HG03460 (cell line): ENCODE results near the gene ABCC9.

Experiments
- ATAC-seq: cut with Tn5 transposase; IDR thresholded peaks from one replicate; pipeline ENCODE4 v1.9.1; 2021; ENCODE audit not compliant: unreplicated experiment

The ABCC9 gene

DNA sequence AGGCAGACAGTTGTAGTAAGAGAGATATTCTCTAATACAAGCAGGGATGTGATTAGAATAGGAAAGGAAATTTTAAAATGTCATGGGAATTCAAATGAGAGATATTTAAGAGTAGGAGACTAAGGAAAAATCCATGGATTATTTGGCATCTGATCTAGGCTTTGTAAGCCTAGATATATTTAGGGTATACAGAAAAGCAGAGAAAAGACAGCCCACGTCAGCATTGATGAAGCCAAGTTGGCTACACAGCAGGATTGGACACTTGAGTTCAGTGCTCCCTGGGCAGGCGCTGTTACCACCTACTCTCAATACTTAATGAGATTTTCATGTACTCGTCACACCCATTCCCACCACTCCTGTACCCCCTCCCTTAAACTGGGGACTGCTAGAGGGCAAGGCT lies 165.1 kb downstream of the ABCC9 start:
- ATAC-seq, result no peak

- ATAC-seq, result no peak
Measured at GRCh38 chr12:21775133-21775820, 165.9 kb downstream of the ABCC9 start.

DNA sequence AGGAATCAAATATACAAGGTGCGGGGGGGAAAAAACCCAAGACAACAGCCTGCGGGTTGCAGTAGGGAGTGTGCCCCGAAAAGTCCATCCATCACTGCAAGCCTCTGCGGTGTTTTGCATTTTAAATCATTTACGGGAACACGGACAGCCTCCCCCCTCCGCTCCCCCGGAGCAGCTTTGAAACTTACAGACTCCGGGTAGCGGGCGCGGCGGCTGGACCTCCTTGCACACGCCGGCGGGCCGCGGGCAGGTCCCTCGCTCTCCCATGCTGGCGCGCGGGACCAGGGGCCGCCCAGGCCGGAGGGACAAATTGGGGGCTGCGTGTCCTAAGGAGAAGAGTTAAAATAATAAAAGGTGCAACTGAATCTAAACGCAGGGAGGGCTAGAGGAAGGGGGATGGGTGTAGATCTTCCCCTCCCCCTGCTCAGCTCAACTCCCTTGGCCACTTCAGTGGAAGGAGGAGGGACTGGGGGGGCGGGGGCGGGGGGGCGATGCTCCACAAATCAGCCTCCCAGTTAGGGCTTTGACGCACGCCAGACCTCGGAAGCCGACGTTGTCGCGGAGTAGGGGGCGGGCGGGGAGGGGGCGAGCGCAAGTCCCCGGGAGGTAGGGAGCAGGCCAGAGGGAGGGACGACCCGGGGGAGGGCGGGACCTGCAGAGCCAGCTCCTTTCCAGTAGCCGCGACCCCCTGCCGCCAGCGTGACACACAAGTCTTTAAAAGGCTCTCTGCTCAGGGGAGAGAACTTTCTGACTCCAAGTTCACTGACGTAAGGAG lies 166.7 kb downstream of the ABCC9 start, which contains the start of gene KCNJ8:
Gene KCNJ8 (minus strand): TSS at position 349 of the 775 bp plus-strand sequence. CDS start 1,090 bp downstream, outside the sequence.
- ATAC-seq, result no peak

GRCh38 chr12:21773806-21774205 lies 167.4 kb downstream of the ABCC9 start:
- no peak for ATAC-seq

- no peak for ATAC-seq
Measured at GRCh38 chr12:21773263-21773741, 167.9 kb downstream of the ABCC9 start.

GRCh38 chr12:21771311-21771710 lies 169.9 kb downstream of the ABCC9 start:
- no peak for ATAC-seq

- ATAC-seq, result no peak
Measured at GRCh38 chr12:21769307-21769706, 171.9 kb downstream of the ABCC9 start.

- no peak for ATAC-seq
Measured at GRCh38 chr12:21766403-21766802, 174.8 kb downstream of the ABCC9 start.

DNA sequence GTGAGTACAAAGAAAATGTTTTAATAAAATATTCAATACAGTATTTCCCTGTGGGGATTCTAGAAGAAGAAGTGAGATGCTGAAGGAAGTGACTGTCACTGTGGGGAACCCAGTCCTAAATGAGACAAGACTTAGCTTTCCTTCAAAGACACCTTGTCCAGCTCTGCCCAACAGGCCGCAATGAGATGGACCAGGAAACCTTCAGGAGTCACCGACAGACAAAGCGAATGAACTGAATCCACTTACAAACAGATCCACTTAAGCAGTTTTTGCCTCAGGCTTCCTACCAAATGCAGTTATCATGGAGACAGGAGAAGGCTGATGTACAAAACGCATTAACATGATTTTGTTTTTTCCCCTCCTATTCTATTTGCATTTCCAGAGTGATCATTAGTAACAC lies 176.3 kb downstream of the ABCC9 start:
- ATAC-seq, result no peak

- ATAC-seq, result no peak
Measured at GRCh38 chr12:21764065-21764464, 177.2 kb downstream of the ABCC9 start.

DNA sequence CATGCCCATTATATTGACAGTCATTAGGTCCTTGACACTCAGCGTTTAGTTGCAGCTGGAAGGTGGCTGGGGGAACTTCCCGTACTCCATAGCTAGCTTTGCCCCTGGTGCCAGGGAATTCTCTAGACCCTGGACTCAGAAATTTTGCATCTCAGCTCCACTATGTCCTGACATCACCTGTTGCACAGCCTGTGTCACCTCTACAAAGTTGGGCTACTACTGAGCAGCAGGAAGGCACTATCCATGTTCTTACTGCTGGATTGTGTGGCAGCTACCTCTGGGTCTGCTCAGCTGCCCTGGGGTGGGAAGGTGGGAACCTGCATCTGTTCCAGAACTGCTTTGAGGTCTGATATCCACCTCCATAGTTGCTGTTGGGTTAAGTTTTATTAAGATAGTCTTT lies 177.7 kb downstream of the ABCC9 start:
- no peak for ATAC-seq

GRCh38 chr12:21759737-21760136 lies 181.5 kb downstream of the ABCC9 start:
- ATAC-seq, result no peak

GRCh38 chr12:21757735-21758134 lies 183.5 kb downstream of the ABCC9 start:
- ATAC-seq, result no peak

- ATAC-seq, result no peak
Measured at GRCh38 chr12:21756699-21757098, 184.5 kb downstream of the ABCC9 start.

GRCh38 chr12:21751517-21751916 lies 189.7 kb downstream of the ABCC9 start:
- ATAC-seq, result no peak
